Ascending aorta (tissue), 2 donors: ENCODE data around the gene L1TD1. TPM values are rescaled to one million over a fixed set of nuclear protein-coding genes. Genes with fewer than 3 reads are reported as not detected.
"Not testable (repeated sequence)": the region's sequence is repeated elsewhere in the genome, so short reads cannot be mapped to it uniquely, and the experiment has no call there.

ENCODE experiments used
- DNase-seq, 2 donors: peaks; one replicate each; pipeline ENCODE4 v3.0.0-alpha.2; 2019; ENCODE audit warnings: low spot score in 2 of 2
- H3K27ac ChIP-seq, 2 donors: fragments of 200-600 bp; sonication (generic); one replicate each; pipeline ENCODE4 v1.5.1; 2016 to 2017; ENCODE audit warnings: mild to moderate bottlenecking in 1 of 2
- H3K27me3 ChIP-seq: fragments of 200-600 bp; sonication (generic); one replicate; pipeline ENCODE4 v1.5.1; 2017
- H3K36me3 ChIP-seq, 2 donors: fragments of 200-600 bp; sonication (generic); one replicate each; pipeline ENCODE4 v1.5.1; 2016
- H3K4me1 ChIP-seq, 2 donors: fragments of 200-600 bp; sonication (generic); one replicate each; pipeline ENCODE4 v1.5.1; 2016 to 2017; ENCODE audit warnings: mild to moderate bottlenecking in 1 of 2
- H3K4me3 ChIP-seq, 2 donors: fragments of 200-600 bp; sonication (generic); one replicate each; pipeline ENCODE4 v1.5.1; 2016 to 2017; ENCODE audit warnings: mild to moderate bottlenecking in 1 of 2
- H3K9me3 ChIP-seq, 2 donors: fragments of 200-600 bp; sonication (generic); one replicate each; pipeline ENCODE4 v1.5.1; 2016
- intact Hi-C: fragments of 100-400 bp; cut with DNase I; formaldehyde crosslinking; loops from one replicate; pipeline ENCODE4 v1.15.1; 2023
- total RNA-seq: library from RNA; depleted of rRNA; stranded (reverse); fragments of >200 nt; gene quantifications from one replicate; pipeline ENCODE4 v1.1.0, GENCODE V29; 2016
- TF ChIP-seq, protein P1 (sequence below), 3 experiments: fragments of 200-600 bp in 2 of 3; fragments of 450-650 bp in 1 of 3; sonication (generic) in 2 of 3; IDR thresholded peaks; one replicate each; pipeline ENCODE4 v1.5.1; 2016 to 2019; ENCODE audit warnings: antibody characterized with exemption in 3 of 3, mild to moderate bottlenecking in 1 of 3, moderate library complexity in 1 of 3

L1TD1 gene
- total RNA-seq, 1 donor from 2014 or later = not detected

DNA sequence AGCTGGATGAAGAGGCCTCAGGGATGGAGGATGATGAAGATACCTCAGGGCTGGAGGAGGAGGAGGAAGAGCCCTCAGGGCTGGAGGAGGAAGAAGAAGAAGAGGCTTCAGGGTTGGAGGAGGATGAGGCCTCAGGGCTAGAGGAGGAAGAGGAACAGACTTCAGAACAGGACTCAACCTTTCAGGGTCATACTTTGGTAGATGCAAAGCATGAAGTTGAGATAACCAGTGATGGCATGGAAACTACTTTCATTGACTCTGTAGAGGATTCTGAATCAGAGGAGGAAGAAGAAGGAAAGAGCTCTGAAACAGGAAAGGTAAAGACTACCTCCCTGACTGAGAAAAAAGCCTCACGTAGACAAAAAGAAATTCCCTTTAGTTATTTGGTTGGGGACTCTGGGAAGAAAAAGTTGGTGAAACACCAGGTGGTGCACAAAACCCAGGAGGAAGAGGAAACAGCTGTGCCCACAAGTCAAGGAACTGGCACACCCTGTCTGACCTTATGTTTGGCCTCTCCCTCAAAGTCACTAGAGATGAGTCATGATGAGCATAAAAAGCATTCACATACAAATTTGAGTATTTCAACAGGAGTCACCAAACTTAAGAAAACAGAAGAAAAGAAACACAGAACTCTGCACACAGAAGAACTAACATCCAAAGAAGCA, 15.4 kb downstream of the L1TD1 start:
- TF ChIP-seq, protein P1, sequence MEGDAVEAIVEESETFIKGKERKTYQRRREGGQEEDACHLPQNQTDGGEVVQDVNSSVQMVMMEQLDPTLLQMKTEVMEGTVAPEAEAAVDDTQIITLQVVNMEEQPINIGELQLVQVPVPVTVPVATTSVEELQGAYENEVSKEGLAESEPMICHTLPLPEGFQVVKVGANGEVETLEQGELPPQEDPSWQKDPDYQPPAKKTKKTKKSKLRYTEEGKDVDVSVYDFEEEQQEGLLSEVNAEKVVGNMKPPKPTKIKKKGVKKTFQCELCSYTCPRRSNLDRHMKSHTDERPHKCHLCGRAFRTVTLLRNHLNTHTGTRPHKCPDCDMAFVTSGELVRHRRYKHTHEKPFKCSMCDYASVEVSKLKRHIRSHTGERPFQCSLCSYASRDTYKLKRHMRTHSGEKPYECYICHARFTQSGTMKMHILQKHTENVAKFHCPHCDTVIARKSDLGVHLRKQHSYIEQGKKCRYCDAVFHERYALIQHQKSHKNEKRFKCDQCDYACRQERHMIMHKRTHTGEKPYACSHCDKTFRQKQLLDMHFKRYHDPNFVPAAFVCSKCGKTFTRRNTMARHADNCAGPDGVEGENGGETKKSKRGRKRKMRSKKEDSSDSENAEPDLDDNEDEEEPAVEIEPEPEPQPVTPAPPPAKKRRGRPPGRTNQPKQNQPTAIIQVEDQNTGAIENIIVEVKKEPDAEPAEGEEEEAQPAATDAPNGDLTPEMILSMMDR (IDR thresholded peaks at IDR 0.05) = no peak
- Histone ChIP-seq H3K4me1 (no peaks in the 10 kb centered on the region), H3K9me3 (peaks cover 0 to 8% of the 10 kb centered on the region in 2 donors), H3K27ac (no peak overlapping the region), H3K4me3 (no peak overlapping the region), H3K27me3 (no peaks in the 10 kb centered on the region), H3K36me3 (no peaks in the 10 kb centered on the region)
- intact Hi-C loops = no loop called here
- DNase-seq = no peak

DNA sequence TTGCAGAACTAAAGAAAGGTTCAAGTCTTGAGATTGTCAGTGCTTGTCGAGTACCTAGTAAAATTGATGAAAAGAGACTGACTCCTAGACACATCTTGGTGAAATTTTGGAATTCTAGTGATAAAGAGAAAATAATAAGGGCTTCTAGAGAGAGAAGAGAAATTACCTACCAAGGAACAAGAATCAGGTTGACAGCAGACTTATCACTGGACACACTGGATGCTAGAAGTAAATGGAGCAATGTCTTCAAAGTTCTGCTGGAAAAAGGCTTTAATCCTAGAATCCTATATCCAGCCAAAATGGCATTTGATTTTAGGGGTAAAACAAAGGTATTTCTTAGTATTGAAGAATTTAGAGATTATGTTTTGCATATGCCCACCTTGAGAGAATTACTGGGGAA, 16.3 kb downstream of the L1TD1 start:
- Histone ChIP-seq H3K4me3 (no peak overlapping the region), H3K27me3 (no peaks in the 10 kb centered on the region), H3K36me3 (no peaks in the 10 kb centered on the region), H3K27ac (no peak overlapping the region), H3K9me3 (peaks cover 0 to 8% of the 10 kb centered on the region in 2 donors), H3K4me1 (no peaks in the 10 kb centered on the region)
- TF ChIP-seq, protein P1 (IDR thresholded peaks at IDR 0.05) = no peak
- intact Hi-C loops = no loop called here
- no peak for DNase-seq

DNA sequence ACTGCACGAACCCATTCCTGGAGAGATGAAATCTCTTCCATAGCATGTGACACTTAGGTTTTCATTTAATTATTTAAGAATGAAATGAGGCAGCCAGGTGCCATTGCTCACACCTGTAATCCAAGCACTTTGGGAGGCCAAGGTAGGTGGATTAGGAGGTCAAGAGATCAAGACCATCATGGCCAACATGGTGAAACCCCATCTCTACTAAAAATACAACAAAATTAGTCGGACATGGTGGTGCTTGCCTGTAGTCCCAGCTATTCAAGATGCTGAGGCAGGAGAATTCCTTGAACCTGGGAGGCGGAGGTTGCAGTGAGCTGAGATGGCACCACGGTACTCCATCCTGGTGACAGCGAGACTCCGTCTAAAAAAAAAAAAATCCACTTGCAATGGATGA, 17.8 kb downstream of the L1TD1 start:
- no peak for DNase-seq
- no peaks in the 10 kb centered on the region for H3K4me1 ChIP-seq
- H3K36me3 ChIP-seq = no peaks in the 10 kb centered on the region
- TF ChIP-seq, protein P1 (IDR thresholded peaks at IDR 0.05) = no peak
- intact Hi-C loops = no loop called here
- no peaks in the 10 kb centered on the region for H3K27me3 ChIP-seq
- H3K27ac ChIP-seq = no peak overlapping the region
- peaks cover 0 to 8% of the 10 kb centered on the region in 2 donors for H3K9me3 ChIP-seq
- no peak overlapping the region for H3K4me3 ChIP-seq

DNA sequence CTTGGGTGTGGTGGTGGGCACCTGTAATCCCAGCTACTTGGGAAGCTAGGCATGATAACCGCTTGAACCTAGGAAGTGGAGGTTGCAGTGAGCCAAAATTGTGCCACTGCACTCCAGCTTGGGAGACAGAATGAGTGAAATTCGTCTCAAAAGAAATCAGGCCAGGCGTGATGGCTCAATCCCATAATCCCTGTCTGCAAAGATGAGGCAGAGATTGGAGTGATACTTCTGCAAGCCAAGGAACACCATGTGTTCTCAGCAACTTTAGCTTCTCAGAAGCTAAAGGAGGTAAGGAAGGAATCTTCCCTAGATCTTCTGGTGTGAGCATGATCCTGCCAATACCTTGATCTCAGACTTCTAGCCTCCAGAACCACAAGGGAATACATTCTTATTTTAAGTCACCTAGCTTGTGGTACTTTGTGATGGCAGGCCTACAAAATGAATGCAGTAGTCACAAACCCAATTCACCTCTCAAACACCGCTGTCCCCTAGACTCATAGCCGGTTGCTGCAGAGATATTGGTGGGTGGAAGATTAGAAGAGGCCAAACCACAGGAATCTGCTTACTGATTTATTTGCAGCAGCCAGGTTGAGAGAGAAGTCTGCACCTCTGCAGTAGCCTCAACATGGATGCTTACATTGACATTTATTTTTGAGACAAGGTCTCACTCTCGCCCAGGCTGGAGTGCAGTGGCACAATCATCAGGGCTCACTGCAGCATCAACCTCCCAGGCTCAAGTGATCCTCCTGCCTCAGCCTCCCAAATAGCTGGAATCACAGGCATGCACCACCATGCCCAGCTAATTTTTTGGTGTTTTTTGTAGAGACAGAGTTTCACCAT, 18.6 kb downstream of the L1TD1 start:
- Histone ChIP-seq H3K4me1 (no peaks in the 10 kb centered on the region), H3K4me3 (no peak overlapping the region), H3K27ac (no peak overlapping the region), H3K36me3 (no peaks in the 10 kb centered on the region), H3K9me3 (peaks cover 0 to 8% of the 10 kb centered on the region in 2 donors), H3K27me3 (no peaks in the 10 kb centered on the region)
- DNase-seq = no peak
- TF ChIP-seq, protein P1 (IDR thresholded peaks at IDR 0.05) = no peak
- intact Hi-C loops = no loop called here

DNA sequence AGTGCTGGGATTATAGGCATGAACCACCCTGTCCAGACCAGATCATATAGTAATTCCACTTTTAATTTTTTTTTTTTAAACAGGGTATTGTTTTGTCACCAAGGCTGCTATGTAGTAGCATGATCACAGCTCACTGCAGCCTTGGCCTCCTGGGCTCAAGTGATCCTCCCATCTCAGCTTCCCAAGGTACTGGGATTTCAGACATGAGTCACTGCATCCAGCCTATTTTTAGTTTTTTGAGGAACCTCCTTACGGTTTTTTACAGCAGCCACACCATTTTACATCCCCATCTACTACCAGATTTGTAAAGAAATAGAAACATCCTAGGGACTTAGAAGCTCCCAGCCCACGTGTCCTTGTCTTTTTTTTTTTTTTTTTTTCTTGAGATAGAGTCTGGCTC, 24.0 kb downstream of the L1TD1 start:
- no peaks in the 10 kb centered on the region for H3K27me3 ChIP-seq
- TF ChIP-seq, protein P1 (IDR thresholded peaks at IDR 0.05) = no peak
- no peak for DNase-seq
- H3K27ac ChIP-seq = no peak overlapping the region
- no peaks in the 10 kb centered on the region for H3K9me3 ChIP-seq
- no peaks in the 10 kb centered on the region for H3K4me1 ChIP-seq
- intact Hi-C loops = no loop called here
- H3K36me3 ChIP-seq = no peaks in the 10 kb centered on the region
- H3K4me3 ChIP-seq = no peak overlapping the region

DNA sequence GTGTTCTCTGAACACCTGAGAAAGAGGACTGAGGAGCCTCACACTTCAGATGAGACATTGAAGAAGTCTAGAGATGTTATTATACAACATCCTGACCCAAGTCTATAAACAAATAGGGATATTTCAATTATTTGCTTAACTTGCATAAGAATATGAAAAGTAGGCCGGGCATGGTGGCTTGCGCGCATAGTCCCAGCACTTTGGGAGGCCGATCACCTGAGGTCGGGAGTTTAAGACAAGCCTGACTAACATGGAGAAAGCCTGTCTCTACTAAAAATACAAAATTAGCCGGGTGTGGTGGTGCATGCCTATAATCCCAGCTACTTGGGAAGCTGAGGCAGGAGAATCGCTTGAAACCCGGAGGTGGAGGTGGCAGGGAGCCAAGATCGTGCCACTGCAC, 25.8 kb downstream of the L1TD1 start:
- H3K9me3 ChIP-seq, H3K4me3 ChIP-seq, H3K27ac ChIP-seq, H3K36me3 ChIP-seq, H3K4me1 ChIP-seq, intact Hi-C loops, H3K27me3 ChIP-seq: not testable (repeated sequence)
- DNase-seq = peak in 1 of 2 donors; percentile 31
